Naive thymus-derived CD4-positive, alpha-beta T cell (primary cell): ENCODE results near the gene OVCH2. TPM values are rescaled to one million over a fixed set of nuclear protein-coding genes. Genes with fewer than 3 reads are reported as not detected.
"Not testable (repeated sequence)": the region's sequence is repeated elsewhere in the genome, so short reads cannot be mapped to it uniquely, and the experiment has no call there.

ENCODE experiments used
- ATAC-seq: fragments of 150-1000 bp; cut with Tn5 transposase; 2 replicates; pipeline ENCODE4 v1.10.0; 2021; ENCODE audit warnings: mild to moderate bottlenecking, moderate library complexity
- CTCF ChIA-PET: fragments of 350-600 bp; sonication (Branson Sonifier 250); formaldehyde crosslinking; loops from one replicate; lab custom pipeline; 2021; ENCODE audit warnings: antibody characterized with exemption; lab: Charles Lee
- POLR2A ChIA-PET: fragments of 350-600 bp; sonication (Branson Sonifier 250); formaldehyde crosslinking; loops from one replicate; lab custom pipeline; 2021; ENCODE audit warnings: antibody characterized with exemption, inconsistent platforms; lab: Charles Lee
- DNase-seq, 9 donors: peaks; one replicate each; pipeline versions ENCODE4 v3.0.0 to v3.0.0-alpha.2; 2020 to 2022; ENCODE audit warnings: mixed read lengths in 1 of 9
- H3K27ac ChIP-seq: one replicate; pipeline ENCODE4 v1.7.0; 2013; ENCODE audit warnings: mild to moderate bottlenecking, low read depth, low read length, moderate library complexity
- H3K27me3 ChIP-seq, 2 donors: one replicate each; pipeline ENCODE4 v1.7.0; 2013; ENCODE audit warnings: low read length in 2 of 2, mild to moderate bottlenecking in 2 of 2, moderate library complexity in 2 of 2; ENCODE audit not compliant: control insufficient read depth in 2 of 2, insufficient read depth in 2 of 2
- H3K36me3 ChIP-seq, 3 experiments: 1 replicate in 2 of 3; 2 replicates in 1 of 3; pipeline ENCODE4 v1.7.0; 2013; ENCODE audit warnings: low read length in 3 of 3, mild to moderate bottlenecking in 3 of 3, moderate library complexity in 1 of 3; ENCODE audit not compliant: insufficient read depth in 3 of 3, control insufficient read depth in 2 of 3
- H3K4me1 ChIP-seq, 2 donors: one replicate each; pipeline ENCODE4 v1.7.0; 2013; ENCODE audit warnings: low read length in 2 of 2, mild to moderate bottlenecking in 2 of 2, moderate library complexity in 1 of 2; ENCODE audit not compliant: control insufficient read depth in 2 of 2, insufficient read depth in 2 of 2
- H3K4me3 ChIP-seq: 2 replicates; pipeline ENCODE4 v1.7.0; 2013; ENCODE audit warnings: mild to moderate bottlenecking, low read length
- H3K9me3 ChIP-seq, 3 experiments: 1 replicate in 2 of 3; 2 replicates in 1 of 3; pipeline ENCODE4 v1.7.0; 2013; ENCODE audit warnings: low read length in 3 of 3; ENCODE audit not compliant: control insufficient read depth in 2 of 3
- H3K27ac Mint-ChIP-seq, 9 donors: one replicate each; pipeline ENCODE4 v1.8.0; 2020 to 2022; ENCODE audit warnings: mixed read lengths in 9 of 9, mild to moderate bottlenecking in 8 of 9, moderate library complexity in 5 of 9, inconsistent platforms in 2 of 9
- H3K27me3 Mint-ChIP-seq, 5 donors: one replicate each; pipeline ENCODE4 v1.8.0; 2021 to 2022; ENCODE audit warnings: mixed read lengths in 5 of 5, mild to moderate bottlenecking in 1 of 5
- H3K36me3 Mint-ChIP-seq, 5 donors: one replicate each; pipeline ENCODE4 v1.8.0; 2020 to 2022; ENCODE audit warnings: mixed read lengths in 5 of 5, mild to moderate bottlenecking in 3 of 5, inconsistent platforms in 1 of 5
- H3K4me1 Mint-ChIP-seq, 7 donors: one replicate each; pipeline ENCODE4 v1.8.0; 2020 to 2022; ENCODE audit warnings: mixed read lengths in 7 of 7, mild to moderate bottlenecking in 3 of 7, inconsistent platforms in 1 of 7
- H3K4me3 Mint-ChIP-seq, 10 donors: one replicate each; pipeline ENCODE4 v1.8.0; 2020 to 2022; ENCODE audit warnings: mild to moderate bottlenecking in 10 of 10, mixed read lengths in 10 of 10, moderate library complexity in 6 of 10, inconsistent platforms in 2 of 10
- H3K9me3 Mint-ChIP-seq, 11 donors: one replicate each; pipeline ENCODE4 v1.8.0; 2020 to 2022; ENCODE audit warnings: mixed read lengths in 11 of 11, mild to moderate bottlenecking in 4 of 11, inconsistent platforms in 1 of 11, moderate library complexity in 1 of 11
- intact Hi-C, 2 donors: fragments of 100-400 bp; cut with micrococcal nuclease; formaldehyde crosslinking; loops; one replicate each; pipeline ENCODE4 v1.15.1; 2023
- polyA plus RNA-seq, 2 donors: library from polyadenylated mRNA; unstranded; fragments of 300-500 nt; fragmentation: Illumina TruSeq; gene quantifications; one replicate each; pipeline ENCODE4 v1.2.3, GENCODE V29; 2021
- total RNA-seq, 6 experiments: library from RNA in 5 of 6; stranded (reverse) in 5 of 6; gene quantifications; 1 replicate in 5 of 6; 2 replicates in 1 of 6; pipeline ENCODE4 v1.2.3 and lab custom pipeline; 2021 to 2026

OVCH2 gene
- total and polyA plus RNA-seq, 7 experiments from 2014 or later: not detected

- ATAC-seq (no peak), DNase-seq (no peak)
- intact Hi-C loops: no loop called here
- H3K36me3 ChIP-seq: no peaks in the 10 kb centered on the region
- H3K4me3 Mint-ChIP-seq: no peak overlapping the region
- CTCF ChIA-PET: no interaction called here
- H3K27ac Mint-ChIP-seq: no peak overlapping the region
- no peaks in the 10 kb centered on the region for H3K9me3 Mint-ChIP-seq
- H3K36me3 Mint-ChIP-seq: peaks cover 0 to 12% (median 0%) of the 10 kb centered on the region in 5 donors
- H3K9me3 ChIP-seq: no peaks in the 10 kb centered on the region
- POLR2A ChIA-PET: no interaction called here
- H3K27me3 ChIP-seq: no peaks in the 10 kb centered on the region
- peaks cover under 1 to 16% (median 7%) of the 10 kb centered on the region in 5 donors for H3K27me3 Mint-ChIP-seq
- no peaks in the 10 kb centered on the region for H3K4me1 ChIP-seq
- peaks cover 0 to 11% (median 3%) of the 10 kb centered on the region in 7 donors for H3K4me1 Mint-ChIP-seq
- no peak overlapping the region for H3K4me3 ChIP-seq
- H3K27ac ChIP-seq: no peak overlapping the region
Measured at GRCh38 chr11:7667460-7667859, 38.8 kb downstream of the OVCH2 start.

- DNase-seq (no peak), ATAC-seq (no peak)
- Mint-ChIP-seq H3K4me1 (peaks cover 0 to 6% (median 3%) of the 10 kb centered on the region in 7 donors), H3K9me3 (no peaks in the 10 kb centered on the region), H3K36me3 (peaks cover 0 to 13% (median 0%) of the 10 kb centered on the region in 5 donors), H3K27me3 (peaks cover 0 to 8% (median 0%) of the 10 kb centered on the region in 5 donors), H3K27ac (no peak overlapping the region), H3K4me3 (no peak overlapping the region)
- no peaks in the 10 kb centered on the region for H3K9me3 ChIP-seq
- no peak overlapping the region for H3K27ac ChIP-seq
- H3K36me3 ChIP-seq: no peaks in the 10 kb centered on the region
- ChIA-PET POLR2A (no interaction called here), CTCF (no interaction called here)
- intact Hi-C loops: no loop called here
- no peak overlapping the region for H3K4me3 ChIP-seq
- H3K27me3 ChIP-seq: no peaks in the 10 kb centered on the region
- no peaks in the 10 kb centered on the region for H3K4me1 ChIP-seq
Measured at GRCh38 chr11:7666292-7666866, 39.9 kb downstream of the OVCH2 start.

- ChIA-PET CTCF (interaction anchor here (0.6 to 1.4 kb wide), 4 partner anchors 16 to 223 kb away, joined by 3 to 4 read pairs (median 3); partner anchors contain the start of gene PPFIBP2), POLR2A (no interaction called here)
- Histone ChIP-seq H3K27me3 (no peaks in the 10 kb centered on the region), H3K27ac (no peak overlapping the region), H3K36me3 (no peaks in the 10 kb centered on the region), H3K9me3 (no peaks in the 10 kb centered on the region), H3K4me3 (no peak overlapping the region), H3K4me1 (no peaks in the 10 kb centered on the region)
- Mint-ChIP-seq H3K9me3 (no peaks in the 10 kb centered on the region), H3K36me3 (peaks cover 0 to 17% (median 0%) of the 10 kb centered on the region in 5 donors), H3K27ac (peak overlapping the region in 1 of 9 donors; percentile 17), H3K27me3 (peaks cover 0 to 3% (median 0%) of the 10 kb centered on the region in 5 donors), H3K4me3 (no peak overlapping the region), H3K4me1 (peaks cover 0 to 6% (median 2%) of the 10 kb centered on the region in 7 donors)
- ATAC-seq (peak; percentile 98), DNase-seq (peak; percentile 24 to 73 (median 62))
- intact Hi-C loops: loop anchor here (1.0 kb wide), 4 partner anchors 152 to 567 kb away; partner anchors contain the start of gene PPFIBP2 (in 2 of the 2)
Measured at GRCh38 chr11:7665473-7666291, 40.6 kb downstream of the OVCH2 start.

- peaks cover 0 to 17% (median 0%) of the 10 kb centered on the region in 5 donors for H3K36me3 Mint-ChIP-seq
- Histone ChIP-seq H3K27me3 (no peaks in the 10 kb centered on the region), H3K4me3 (no peak overlapping the region), H3K4me1 (no peaks in the 10 kb centered on the region), H3K27ac (no peak overlapping the region), H3K36me3 (no peaks in the 10 kb centered on the region), H3K9me3 (no peaks in the 10 kb centered on the region)
- DNase-seq (no peak), ATAC-seq (no peak)
- H3K9me3 Mint-ChIP-seq: no peaks in the 10 kb centered on the region
- intact Hi-C loops: loop anchor here (1.0 kb wide), 4 partner anchors 152 to 567 kb away; partner anchors contain the start of gene PPFIBP2 (in 2 of the 2)
- POLR2A ChIA-PET: no interaction called here
- no peaks in the 10 kb centered on the region for H3K27me3 Mint-ChIP-seq
- no peak overlapping the region for H3K4me3 Mint-ChIP-seq
- CTCF ChIA-PET: interaction anchor here (0.6 to 1.4 kb wide), 3 partner anchors 17 to 222 kb away, joined by 3 to 4 read pairs (median 3); no protein-coding TSS in a partner anchor
- peaks cover 0 to 6% (median 0%) of the 10 kb centered on the region in 7 donors for H3K4me1 Mint-ChIP-seq
- H3K27ac Mint-ChIP-seq: peak overlapping the region in 1 of 9 donors; percentile 36
Measured at GRCh38 chr11:7664867-7665266, 41.4 kb downstream of the OVCH2 start.

- H3K27ac Mint-ChIP-seq, H3K4me1 Mint-ChIP-seq, H3K36me3 ChIP-seq, H3K9me3 Mint-ChIP-seq, H3K27me3 Mint-ChIP-seq, H3K4me1 ChIP-seq, H3K27ac ChIP-seq, H3K4me3 ChIP-seq, H3K27me3 ChIP-seq, DNase-seq, H3K9me3 ChIP-seq, ATAC-seq, intact Hi-C loops, H3K4me3 Mint-ChIP-seq, POLR2A ChIA-PET, CTCF ChIA-PET: not testable (repeated sequence)
- peaks cover 0 to 17% (median 0%) of the 10 kb centered on the region in 5 donors for H3K36me3 Mint-ChIP-seq
Measured at GRCh38 chr11:7663531-7663930, 42.7 kb downstream of the OVCH2 start.

GRCh38 chr11:7657306-7658025 is 48.8 kb downstream of the OVCH2 start:
- POLR2A ChIA-PET: no interaction called here

More at GRCh38 chr11:7657306-7658025, 48.8 kb downstream of the OVCH2 start:
- Histone ChIP-seq H3K36me3 (peaks cover 0 to 32% (median 10%) of the 10 kb centered on the region in 3 experiments), H3K4me3 (no peak overlapping the region), H3K9me3 (no peaks in the 10 kb centered on the region), H3K4me1 (no peaks in the 10 kb centered on the region), H3K27me3 (no peaks in the 10 kb centered on the region), H3K27ac (no peak overlapping the region)
- no peak overlapping the region for H3K4me3 Mint-ChIP-seq
- intact Hi-C loops: loop anchor here in 1 of 2 donors (1.0 kb wide), 1 partner anchor 144 kb away; the partner anchor contains the start of gene PPFIBP2
- ATAC-seq (peak; percentile 66), DNase-seq (peak in 1 of 9 donors; percentile 23)
- peaks cover 0 to 7% (median 0%) of the 10 kb centered on the region in 11 donors for H3K9me3 Mint-ChIP-seq
- peak overlapping the region in 2 of 9 donors; percentile 22 to 38 for H3K27ac Mint-ChIP-seq
- H3K27me3 Mint-ChIP-seq: no peaks in the 10 kb centered on the region
- no peaks in the 10 kb centered on the region for H3K4me1 Mint-ChIP-seq
- CTCF ChIA-PET: interaction anchor here (0.7 kb wide), 2 partner anchors 80 to 135 kb away, joined by 3 read pairs; no protein-coding TSS in a partner anchor
- peaks cover 0 to 49% (median 11%) of the 10 kb centered on the region in 5 donors for H3K36me3 Mint-ChIP-seq
